KBM-7 (cell line): Measurements from ENCODE around the gene ZNF74.

Experiments
- DNase-seq: peaks from one replicate; pipeline ENCODE4 v3.0.0-alpha.2; 2015
- in situ Hi-C: fragments of 300-500 bp; cut with MboI; formaldehyde crosslinking; loops from 2 replicates; pipeline ENCODE4 v1.14.3; 2020; ENCODE audit warnings: low sequenced_read_pairs, low pct_unique_long_range_greater_than_20kb, mixed read lengths

Gene ZNF74

GRCh38 chr22:20455709-20456063, 61.7 kb downstream of the ZNF74 start:
- in situ Hi-C loops: no loop called here
- DNase-seq: no peak

GRCh38 chr22:20456064-20456721, 62.2 kb downstream of the ZNF74 start:
- peak; percentile 80 for DNase-seq
- in situ Hi-C loops: no loop called here

- DNase-seq: no peak
- in situ Hi-C loops: no loop called here
Measured at GRCh38 chr22:20456722-20457076, 62.7 kb downstream of the ZNF74 start.

GRCh38 chr22:20457506-20458240, 63.7 kb downstream of the ZNF74 start:
- in situ Hi-C loops: no loop called here
- no peak for DNase-seq
